ENCODE measurements around the gene WDR72.

DNA sequence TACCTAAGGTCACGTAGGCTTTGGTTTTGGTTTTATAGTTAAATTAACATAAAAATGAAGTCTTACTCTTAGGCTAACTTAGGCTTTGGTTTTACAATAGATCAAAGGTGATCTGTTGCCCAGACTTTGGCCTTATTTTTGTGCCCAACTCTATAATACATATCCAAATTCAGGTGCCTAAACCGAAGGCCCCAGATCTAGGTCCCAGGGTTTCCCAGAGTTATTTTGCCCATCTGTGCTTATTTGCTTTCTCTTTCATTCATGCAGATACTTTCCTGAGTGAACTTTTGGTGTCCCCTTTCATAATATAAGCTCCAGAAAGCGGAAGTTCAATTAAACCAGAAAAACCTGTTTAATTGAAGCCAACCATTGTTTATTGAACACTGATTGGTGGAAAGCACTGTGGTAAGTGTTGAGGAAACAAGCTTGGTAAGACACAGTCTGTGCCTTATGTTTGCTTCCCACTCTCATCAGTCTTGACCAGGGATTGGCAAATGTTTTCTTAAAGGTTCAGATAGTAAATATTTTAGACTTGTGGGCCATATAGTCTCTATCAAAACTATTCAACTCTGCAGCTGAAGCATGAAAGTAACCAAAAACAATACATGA lies 209.7 kb downstream of the WDR72 start:
- TF ChIP-seq, protein P1, sequence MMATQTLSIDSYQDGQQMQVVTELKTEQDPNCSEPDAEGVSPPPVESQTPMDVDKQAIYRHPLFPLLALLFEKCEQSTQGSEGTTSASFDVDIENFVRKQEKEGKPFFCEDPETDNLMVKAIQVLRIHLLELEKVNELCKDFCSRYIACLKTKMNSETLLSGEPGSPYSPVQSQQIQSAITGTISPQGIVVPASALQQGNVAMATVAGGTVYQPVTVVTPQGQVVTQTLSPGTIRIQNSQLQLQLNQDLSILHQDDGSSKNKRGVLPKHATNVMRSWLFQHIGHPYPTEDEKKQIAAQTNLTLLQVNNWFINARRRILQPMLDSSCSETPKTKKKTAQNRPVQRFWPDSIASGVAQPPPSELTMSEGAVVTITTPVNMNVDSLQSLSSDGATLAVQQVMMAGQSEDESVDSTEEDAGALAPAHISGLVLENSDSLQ (IDR thresholded peaks at IDR 0.05): no peak
- no peak for TF ChIP-seq SP1 (IDR thresholded peaks at IDR 0.05)
- TF ChIP-seq BHLHE40 (IDR thresholded peaks at IDR 0.05; ENCODE audit: borderline replicate concordance): no peak
- no peak for TF ChIP-seq FOXM1 (IDR thresholded peaks at IDR 0.05; ENCODE audit: borderline replicate concordance)
- TF ChIP-seq L3MBTL2 (conservative IDR thresholded peaks at IDR 0.05): no peak
- no peak for TF ChIP-seq FOXA1 (IDR thresholded peaks at IDR 0.05)
- no peak for TF ChIP-seq HDGF (IDR thresholded peaks at IDR 0.05; ENCODE audit: borderline replicate concordance)
- no peak for TF ChIP-seq NFRKB (IDR thresholded peaks at IDR 0.05)
- no peak for TF ChIP-seq ELF4 (IDR thresholded peaks at IDR 0.05)
- no peak for TF ChIP-seq ARNT (IDR thresholded peaks at IDR 0.05)
- no peak for TF ChIP-seq LEF1 (IDR thresholded peaks at IDR 0.05; ENCODE audit: borderline replicate concordance)
- TF ChIP-seq CTBP1 (IDR thresholded peaks at IDR 0.05; ENCODE audit: borderline replicate concordance): no peak
- no peak for TF ChIP-seq FOXK2 (IDR thresholded peaks at IDR 0.05)
- TF ChIP-seq ZNF384 (IDR thresholded peaks at IDR 0.05): no peak
